ENCODE measurements around the gene SYVN1.

DNA sequence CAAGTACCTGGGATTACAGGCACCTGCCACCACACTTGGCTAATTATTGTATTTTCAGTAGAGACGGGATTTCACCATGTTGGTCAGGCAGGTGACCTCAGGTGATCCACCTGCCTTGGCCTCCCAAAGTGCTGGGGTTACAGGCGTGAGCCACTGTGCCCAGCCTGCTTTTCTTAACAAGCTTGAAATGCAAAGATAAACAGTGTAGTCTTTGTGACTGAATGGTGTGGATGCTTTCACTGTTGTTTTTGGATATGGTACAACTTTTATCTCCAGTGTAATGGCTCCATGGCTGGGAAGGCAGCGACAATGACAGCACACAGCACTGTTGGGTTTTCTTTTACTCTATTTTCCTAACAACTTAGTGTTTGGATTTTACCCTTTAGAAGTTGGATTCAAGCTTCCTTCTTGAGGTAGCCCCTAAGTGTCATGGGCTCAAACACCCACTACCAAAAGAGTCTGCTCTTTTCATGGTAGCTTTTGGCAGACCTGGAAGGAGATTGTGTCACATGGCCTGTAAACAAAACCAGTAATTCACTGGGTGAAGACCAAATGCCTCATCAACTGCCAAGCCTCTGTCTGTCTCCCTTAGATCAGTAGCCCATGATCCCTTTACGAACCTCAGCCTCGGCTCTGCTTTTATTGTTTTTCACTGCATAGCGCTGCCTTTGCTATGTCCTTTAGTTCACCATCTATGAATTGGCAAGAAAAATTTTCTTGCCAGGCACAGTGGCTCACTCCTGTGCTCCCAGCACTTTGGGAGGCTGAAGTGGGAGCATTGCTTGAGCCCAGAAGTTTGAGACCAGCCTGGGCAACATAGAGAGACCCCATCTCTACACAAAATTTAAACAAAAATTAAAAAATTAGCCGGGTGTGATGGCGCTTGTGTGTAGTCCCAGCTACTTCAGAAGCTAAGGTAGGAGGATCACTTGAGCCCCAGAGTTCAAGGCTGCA, 31.9 kb downstream of the SYVN1 start:
- TF ChIP-seq CHD4 (IDR thresholded peaks at IDR 0.05; ENCODE audit: borderline replicate concordance) (no peak), FOXS1 (CRISPR knock-in tag; IDR thresholded peaks at IDR 0.05) (no peak), SMC3 (IDR thresholded peaks at IDR 0.05) (no peak), JUN (IDR thresholded peaks at IDR 0.05) (no peak), KDM5A (IDR thresholded peaks at IDR 0.05) (no peak), HDAC2 (IDR thresholded peaks at IDR 0.05) (no peak)
- TF ChIP-seq, protein P1, sequence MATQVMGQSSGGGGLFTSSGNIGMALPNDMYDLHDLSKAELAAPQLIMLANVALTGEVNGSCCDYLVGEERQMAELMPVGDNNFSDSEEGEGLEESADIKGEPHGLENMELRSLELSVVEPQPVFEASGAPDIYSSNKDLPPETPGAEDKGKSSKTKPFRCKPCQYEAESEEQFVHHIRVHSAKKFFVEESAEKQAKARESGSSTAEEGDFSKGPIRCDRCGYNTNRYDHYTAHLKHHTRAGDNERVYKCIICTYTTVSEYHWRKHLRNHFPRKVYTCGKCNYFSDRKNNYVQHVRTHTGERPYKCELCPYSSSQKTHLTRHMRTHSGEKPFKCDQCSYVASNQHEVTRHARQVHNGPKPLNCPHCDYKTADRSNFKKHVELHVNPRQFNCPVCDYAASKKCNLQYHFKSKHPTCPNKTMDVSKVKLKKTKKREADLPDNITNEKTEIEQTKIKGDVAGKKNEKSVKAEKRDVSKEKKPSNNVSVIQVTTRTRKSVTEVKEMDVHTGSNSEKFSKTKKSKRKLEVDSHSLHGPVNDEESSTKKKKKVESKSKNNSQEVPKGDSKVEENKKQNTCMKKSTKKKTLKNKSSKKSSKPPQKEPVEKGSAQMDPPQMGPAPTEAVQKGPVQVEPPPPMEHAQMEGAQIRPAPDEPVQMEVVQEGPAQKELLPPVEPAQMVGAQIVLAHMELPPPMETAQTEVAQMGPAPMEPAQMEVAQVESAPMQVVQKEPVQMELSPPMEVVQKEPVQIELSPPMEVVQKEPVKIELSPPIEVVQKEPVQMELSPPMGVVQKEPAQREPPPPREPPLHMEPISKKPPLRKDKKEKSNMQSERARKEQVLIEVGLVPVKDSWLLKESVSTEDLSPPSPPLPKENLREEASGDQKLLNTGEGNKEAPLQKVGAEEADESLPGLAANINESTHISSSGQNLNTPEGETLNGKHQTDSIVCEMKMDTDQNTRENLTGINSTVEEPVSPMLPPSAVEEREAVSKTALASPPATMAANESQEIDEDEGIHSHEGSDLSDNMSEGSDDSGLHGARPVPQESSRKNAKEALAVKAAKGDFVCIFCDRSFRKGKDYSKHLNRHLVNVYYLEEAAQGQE (IDR thresholded peaks at IDR 0.05), result no peak
- TF ChIP-seq, protein P2, sequence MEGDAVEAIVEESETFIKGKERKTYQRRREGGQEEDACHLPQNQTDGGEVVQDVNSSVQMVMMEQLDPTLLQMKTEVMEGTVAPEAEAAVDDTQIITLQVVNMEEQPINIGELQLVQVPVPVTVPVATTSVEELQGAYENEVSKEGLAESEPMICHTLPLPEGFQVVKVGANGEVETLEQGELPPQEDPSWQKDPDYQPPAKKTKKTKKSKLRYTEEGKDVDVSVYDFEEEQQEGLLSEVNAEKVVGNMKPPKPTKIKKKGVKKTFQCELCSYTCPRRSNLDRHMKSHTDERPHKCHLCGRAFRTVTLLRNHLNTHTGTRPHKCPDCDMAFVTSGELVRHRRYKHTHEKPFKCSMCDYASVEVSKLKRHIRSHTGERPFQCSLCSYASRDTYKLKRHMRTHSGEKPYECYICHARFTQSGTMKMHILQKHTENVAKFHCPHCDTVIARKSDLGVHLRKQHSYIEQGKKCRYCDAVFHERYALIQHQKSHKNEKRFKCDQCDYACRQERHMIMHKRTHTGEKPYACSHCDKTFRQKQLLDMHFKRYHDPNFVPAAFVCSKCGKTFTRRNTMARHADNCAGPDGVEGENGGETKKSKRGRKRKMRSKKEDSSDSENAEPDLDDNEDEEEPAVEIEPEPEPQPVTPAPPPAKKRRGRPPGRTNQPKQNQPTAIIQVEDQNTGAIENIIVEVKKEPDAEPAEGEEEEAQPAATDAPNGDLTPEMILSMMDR (IDR thresholded peaks at IDR 0.05), result no peak
- TF ChIP-seq, protein P3, sequence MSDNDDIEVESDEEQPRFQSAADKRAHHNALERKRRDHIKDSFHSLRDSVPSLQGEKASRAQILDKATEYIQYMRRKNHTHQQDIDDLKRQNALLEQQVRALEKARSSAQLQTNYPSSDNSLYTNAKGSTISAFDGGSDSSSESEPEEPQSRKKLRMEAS (IDR thresholded peaks at IDR 0.05), result no peak
- TF ChIP-seq, protein P4, sequence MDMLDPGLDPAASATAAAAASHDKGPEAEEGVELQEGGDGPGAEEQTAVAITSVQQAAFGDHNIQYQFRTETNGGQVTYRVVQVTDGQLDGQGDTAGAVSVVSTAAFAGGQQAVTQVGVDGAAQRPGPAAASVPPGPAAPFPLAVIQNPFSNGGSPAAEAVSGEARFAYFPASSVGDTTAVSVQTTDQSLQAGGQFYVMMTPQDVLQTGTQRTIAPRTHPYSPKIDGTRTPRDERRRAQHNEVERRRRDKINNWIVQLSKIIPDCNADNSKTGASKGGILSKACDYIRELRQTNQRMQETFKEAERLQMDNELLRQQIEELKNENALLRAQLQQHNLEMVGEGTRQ (IDR thresholded peaks at IDR 0.05), result no peak
